AG10803 (cell line): ENCODE data around the gene RNF157.
"Not testable (repeated sequence)": the region's sequence is repeated elsewhere in the genome, so short reads cannot be mapped to it uniquely, and the experiment has no call there.

Source experiments
- DNase-seq: peaks from one replicate; pipeline ENCODE4 v3.0.0; 2010; ENCODE audit warnings: low read depth
- H3K4me3 ChIP-seq: 2 replicates; pipeline ENCODE4 v1.5.1; 2011; ENCODE audit warnings: mild to moderate bottlenecking, low read length, control low read depth
- TF ChIP-seq, protein P1 (sequence below): conservative IDR thresholded peaks from 2 replicates; pipeline ENCODE4 v1.5.1; 2011; ENCODE audit warnings: mild to moderate bottlenecking, low read length, control low read depth, inconsistent platforms

RNF157 gene

GRCh38 chr17:76263896-76264295 lies 23.6 kb upstream of the RNF157 start:
- no peak overlapping the region for H3K4me3 ChIP-seq
- no peak for DNase-seq
- TF ChIP-seq, protein P1, sequence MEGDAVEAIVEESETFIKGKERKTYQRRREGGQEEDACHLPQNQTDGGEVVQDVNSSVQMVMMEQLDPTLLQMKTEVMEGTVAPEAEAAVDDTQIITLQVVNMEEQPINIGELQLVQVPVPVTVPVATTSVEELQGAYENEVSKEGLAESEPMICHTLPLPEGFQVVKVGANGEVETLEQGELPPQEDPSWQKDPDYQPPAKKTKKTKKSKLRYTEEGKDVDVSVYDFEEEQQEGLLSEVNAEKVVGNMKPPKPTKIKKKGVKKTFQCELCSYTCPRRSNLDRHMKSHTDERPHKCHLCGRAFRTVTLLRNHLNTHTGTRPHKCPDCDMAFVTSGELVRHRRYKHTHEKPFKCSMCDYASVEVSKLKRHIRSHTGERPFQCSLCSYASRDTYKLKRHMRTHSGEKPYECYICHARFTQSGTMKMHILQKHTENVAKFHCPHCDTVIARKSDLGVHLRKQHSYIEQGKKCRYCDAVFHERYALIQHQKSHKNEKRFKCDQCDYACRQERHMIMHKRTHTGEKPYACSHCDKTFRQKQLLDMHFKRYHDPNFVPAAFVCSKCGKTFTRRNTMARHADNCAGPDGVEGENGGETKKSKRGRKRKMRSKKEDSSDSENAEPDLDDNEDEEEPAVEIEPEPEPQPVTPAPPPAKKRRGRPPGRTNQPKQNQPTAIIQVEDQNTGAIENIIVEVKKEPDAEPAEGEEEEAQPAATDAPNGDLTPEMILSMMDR, result no peak

DNA sequence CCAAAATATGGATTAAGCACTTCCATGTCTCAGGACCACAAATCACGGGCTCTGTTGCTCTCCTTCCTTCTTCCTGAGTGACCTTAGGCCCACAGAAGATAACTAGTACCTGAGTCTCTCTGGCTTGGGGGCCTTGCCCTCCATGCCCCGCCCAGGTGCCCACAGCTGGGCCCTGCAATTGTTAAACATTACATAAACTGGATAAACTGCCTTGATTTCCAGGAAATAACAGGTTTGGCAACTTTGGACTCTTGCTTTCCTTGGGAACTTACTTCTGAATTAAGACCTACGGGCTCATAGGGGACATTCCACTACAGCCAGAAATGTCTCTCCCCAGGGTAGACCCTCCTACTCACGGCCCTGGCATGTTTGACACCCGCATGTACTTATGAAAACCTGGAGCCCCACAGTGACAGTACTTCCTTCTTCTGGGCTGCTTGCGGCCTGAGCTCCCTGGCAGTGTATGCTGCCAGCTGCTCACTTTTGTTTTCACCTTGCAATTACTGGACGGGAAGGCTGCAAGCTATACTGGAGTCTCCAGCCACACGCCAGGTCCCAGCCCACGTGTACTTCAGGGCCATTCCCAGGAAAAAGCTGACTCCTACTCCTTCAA lies 22.5 kb upstream of the RNF157 start:
- TF ChIP-seq, protein P1, result no peak
- no peak overlapping the region for H3K4me3 ChIP-seq
- DNase-seq, result no peak

GRCh38 chr17:76261421-76262215 lies 21.3 kb upstream of the RNF157 start:
- no peak for DNase-seq
- TF ChIP-seq, protein P1, result no peak
- H3K4me3 ChIP-seq, result no peak overlapping the region

GRCh38 chr17:76260669-76261068 lies 20.4 kb upstream of the RNF157 start:
- TF ChIP-seq, protein P1, result no peak
- no peak for DNase-seq
- H3K4me3 ChIP-seq, result no peak overlapping the region

GRCh38 chr17:76260220-76260619 lies 19.9 kb upstream of the RNF157 start:
- TF ChIP-seq, protein P1, result no peak
- H3K4me3 ChIP-seq, result no peak overlapping the region
- no peak for DNase-seq

GRCh38 chr17:76256430-76257050 lies 16.2 kb upstream of the RNF157 start:
- H3K4me3 ChIP-seq, DNase-seq: not testable (repeated sequence)

GRCh38 chr17:76255801-76256429 lies 15.6 kb upstream of the RNF157 start:
- TF ChIP-seq, protein P1, result no peak

More at GRCh38 chr17:76255801-76256429, 15.6 kb upstream of the RNF157 start:
- no peak for DNase-seq
- H3K4me3 ChIP-seq, result no peak overlapping the region
